DMS153 treated with DMSO at 0.1 percent for 48 hours (cell line): ENCODE data around the gene IRAK3.
"Not testable (repeated sequence)": the region's sequence is repeated elsewhere in the genome, so short reads cannot be mapped to it uniquely, and the experiment has no call there.

ENCODE experiments used
- DNase-seq: peaks from one replicate; lab custom pipeline; 2025; ENCODE audit not compliant: unreplicated experiment; lab: John Stamatoyannopoulos, UW

Gene IRAK3

GRCh38 chr12:66301944-66302826 lies 113.2 kb downstream of the IRAK3 start, which contains the start of gene HELB:
Gene HELB, plus strand, starts transcription at chr12:66302493. Its CDS starts 111 bp downstream, at chr12:66302604.
- peak; percentile 94 for DNase-seq

GRCh38 chr12:66302827-66303169 lies 113.8 kb downstream of the IRAK3 start:
- no peak for DNase-seq

DNA sequence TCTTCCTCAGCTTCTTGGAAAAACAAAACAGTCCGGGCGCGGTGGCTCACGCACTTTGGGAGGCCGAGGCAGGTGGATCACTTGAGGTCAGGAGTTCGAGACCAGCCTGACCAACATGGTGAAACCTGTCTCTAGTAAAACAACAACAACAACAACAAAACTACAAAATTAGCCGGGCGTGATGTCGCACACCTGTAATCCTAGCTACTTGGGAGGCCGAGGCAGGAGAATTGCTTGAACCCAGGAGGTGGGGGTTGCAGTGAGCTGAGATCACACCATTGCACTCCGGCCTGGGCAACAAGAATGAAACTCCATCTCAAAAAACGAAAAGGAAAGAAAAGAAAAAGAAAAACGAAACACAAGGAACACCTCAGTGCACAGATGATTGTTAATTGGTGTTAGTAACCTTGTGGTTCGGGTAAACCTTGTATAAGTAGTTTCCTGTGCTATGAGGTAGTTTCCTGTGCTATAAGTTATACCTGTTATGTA lies 114.3 kb downstream of the IRAK3 start:
- not testable (repeated sequence) for DNase-seq
